Sigmoid colon (tissue), 7 donors: Measurements from ENCODE around the gene HDAC2. TPM values are rescaled to one million over a fixed set of nuclear protein-coding genes. Genes with fewer than 3 reads are reported as not detected.

ENCODE experiments used
- DNase-seq: peaks from one replicate; pipeline ENCODE4 v3.0.0-alpha.2; 2019
- H3K27ac ChIP-seq, 4 donors: fragments of 200-600 bp; sonication (generic); one replicate each; pipeline ENCODE4 v1.5.1; 2016 to 2019; ENCODE audit warnings: mild to moderate bottlenecking in 1 of 4
- H3K27me3 ChIP-seq, 3 donors: fragments of 200-600 bp; sonication (generic); one replicate each; pipeline ENCODE4 v1.5.1; 2019; ENCODE audit warnings: mild to moderate bottlenecking in 1 of 3
- H3K36me3 ChIP-seq, 4 donors: fragments of 200-600 bp; sonication (generic); one replicate each; pipeline ENCODE4 v1.5.1; 2016 to 2019
- H3K4me1 ChIP-seq, 4 donors: fragments of 200-600 bp; sonication (generic); one replicate each; pipeline ENCODE4 v1.5.1; 2017 to 2019
- H3K4me3 ChIP-seq, 4 donors: fragments of 200-600 bp; sonication (generic); one replicate each; pipeline ENCODE4 v1.5.1; 2017 to 2019; ENCODE audit warnings: mild to moderate bottlenecking in 2 of 4, moderate library complexity in 1 of 4
- H3K9me3 ChIP-seq, 4 donors: fragments of 200-600 bp in 3 of 4; sonication (generic) in 3 of 4; one replicate each; pipeline versions ENCODE4 v1.5.1 to v1.6.1; 2013 to 2019
- EP300 ChIP-seq, 4 donors: sonication (generic); formaldehyde crosslinking; IDR thresholded peaks; one replicate each; pipeline ENCODE4 v1.6.1; 2017; ENCODE audit warnings: antibody characterized with exemption in 4 of 4
- POLR2A ChIP-seq, 2 donors: fragments of 450-650 bp; IDR thresholded peaks; one replicate each; pipeline ENCODE4 v1.6.1; 2016; ENCODE audit warnings: antibody characterized with exemption in 2 of 2, mild to moderate bottlenecking in 2 of 2, moderate library complexity in 2 of 2
- POLR2AphosphoS5 ChIP-seq, 4 donors: sonication (generic); formaldehyde crosslinking; IDR thresholded peaks; one replicate each; pipeline ENCODE4 v1.6.1; 2017; ENCODE audit warnings: antibody characterized with exemption in 4 of 4
- WGBS, 2 donors: extraction: QIAGEN DNeasy Blood & Tissue Kit; methylation state at CpG; one replicate each; pipeline ENCODE4 v1.1.7; 2013; 5-methylcytosine and 5-hydroxymethylcytosine counted together
- intact Hi-C: fragments of 100-400 bp; cut with DNase I; formaldehyde crosslinking; loops from one replicate; pipeline ENCODE4 v1.15.1; 2023
- polyA plus RNA-seq, 3 donors: library from polyadenylated mRNA; stranded (reverse); fragments of 200-250 nt; gene quantifications; one replicate each; pipeline ENCODE4 v1.2.3, GENCODE V29; 2013
- total RNA-seq, 4 donors: library from RNA; depleted of rRNA; stranded (reverse); fragments of >200 nt; gene quantifications; one replicate each; pipeline ENCODE4 v1.1.0, GENCODE V29; 2016
- TF ChIP-seq, protein P1 (sequence below), 4 experiments: fragments of 450-650 bp in 3 of 4; fragments of 200-600 bp in 1 of 4; IDR thresholded peaks; one replicate each; pipeline ENCODE4 v1.5.1; 2016 to 2019; ENCODE audit warnings: antibody characterized with exemption in 4 of 4, mild to moderate bottlenecking in 3 of 4, moderate library complexity in 2 of 4
- donor health status: healthy with polysubstance abuse.
- donor health status: Bipolar disorder and iron deficiency.
- donor health status: healthy.

Gene HDAC2
- total and polyA plus RNA-seq, 7 donors: 44.4 to 71.7 (median 63.7) TPM

DNA sequence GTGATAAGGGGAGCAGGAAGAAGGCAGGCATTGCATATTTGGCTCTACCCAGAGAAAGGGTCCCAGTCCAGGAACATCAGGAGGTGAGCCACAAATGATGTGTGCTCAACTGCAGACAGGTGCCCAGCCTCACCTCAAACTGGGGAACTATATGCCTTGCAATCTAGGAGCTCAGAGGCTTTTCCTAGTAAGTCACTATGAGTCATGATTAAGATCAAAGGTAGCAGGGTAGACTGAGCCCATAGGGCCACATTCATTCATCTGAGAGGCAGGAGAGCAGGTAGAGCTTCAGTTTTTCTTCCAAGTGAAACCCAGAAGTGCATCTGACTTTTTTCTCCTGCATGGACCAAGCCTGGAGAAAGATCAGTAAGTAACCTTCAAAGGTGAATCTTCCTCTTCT is 82.5 kb downstream of the HDAC2 start:
- intact Hi-C loops: no loop called here

DNA sequence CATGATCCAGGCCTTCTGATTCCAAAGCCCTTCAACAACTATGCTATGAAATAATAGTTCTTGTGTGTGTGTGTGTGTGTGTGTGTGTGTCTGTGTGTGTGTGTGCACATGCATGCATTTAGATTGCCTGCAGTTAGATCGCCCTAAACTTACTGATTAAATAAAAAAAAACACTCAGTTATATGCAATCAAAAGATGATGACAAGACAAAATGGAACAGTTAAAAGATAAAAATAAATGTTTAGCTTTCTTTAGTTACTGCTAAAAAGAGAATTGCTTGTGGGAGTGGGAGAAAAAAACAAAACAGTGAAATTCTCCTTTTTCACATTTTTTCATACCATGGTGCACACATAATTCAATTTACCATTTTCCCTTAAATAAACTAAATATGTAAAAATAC is 84.4 kb downstream of the HDAC2 start:
- H3K27me3 ChIP-seq: no peaks in the 10 kb centered on the region
- WGBS, 2 donors: 90% methylated on average over 1 of the region's 1 CpG
- no peak overlapping the region for H3K27ac ChIP-seq
- TF ChIP-seq POLR2AphosphoS5 (IDR thresholded peaks at IDR 0.05) (no peak), EP300 (IDR thresholded peaks at IDR 0.05) (no peak), POLR2A (IDR thresholded peaks at IDR 0.05) (no peak)
- TF ChIP-seq, protein P1, sequence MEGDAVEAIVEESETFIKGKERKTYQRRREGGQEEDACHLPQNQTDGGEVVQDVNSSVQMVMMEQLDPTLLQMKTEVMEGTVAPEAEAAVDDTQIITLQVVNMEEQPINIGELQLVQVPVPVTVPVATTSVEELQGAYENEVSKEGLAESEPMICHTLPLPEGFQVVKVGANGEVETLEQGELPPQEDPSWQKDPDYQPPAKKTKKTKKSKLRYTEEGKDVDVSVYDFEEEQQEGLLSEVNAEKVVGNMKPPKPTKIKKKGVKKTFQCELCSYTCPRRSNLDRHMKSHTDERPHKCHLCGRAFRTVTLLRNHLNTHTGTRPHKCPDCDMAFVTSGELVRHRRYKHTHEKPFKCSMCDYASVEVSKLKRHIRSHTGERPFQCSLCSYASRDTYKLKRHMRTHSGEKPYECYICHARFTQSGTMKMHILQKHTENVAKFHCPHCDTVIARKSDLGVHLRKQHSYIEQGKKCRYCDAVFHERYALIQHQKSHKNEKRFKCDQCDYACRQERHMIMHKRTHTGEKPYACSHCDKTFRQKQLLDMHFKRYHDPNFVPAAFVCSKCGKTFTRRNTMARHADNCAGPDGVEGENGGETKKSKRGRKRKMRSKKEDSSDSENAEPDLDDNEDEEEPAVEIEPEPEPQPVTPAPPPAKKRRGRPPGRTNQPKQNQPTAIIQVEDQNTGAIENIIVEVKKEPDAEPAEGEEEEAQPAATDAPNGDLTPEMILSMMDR (IDR thresholded peaks at IDR 0.05): no peak
- H3K36me3 ChIP-seq: no peaks in the 10 kb centered on the region
- DNase-seq: no peak
- no peaks in the 10 kb centered on the region for H3K9me3 ChIP-seq
- H3K4me3 ChIP-seq: no peak overlapping the region
- peaks cover 0 to 11% (median 5%) of the 10 kb centered on the region in 4 donors for H3K4me1 ChIP-seq
- intact Hi-C loops: no loop called here

More for the DNA sequence above, 82.5 kb downstream of the HDAC2 start:
- Histone ChIP-seq H3K9me3 (peaks cover 0 to 7% (median 4%) of the 10 kb centered on the region in 4 donors), H3K27me3 (no peaks in the 10 kb centered on the region), H3K4me1 (no peaks in the 10 kb centered on the region), H3K27ac (no peak overlapping the region), H3K36me3 (no peaks in the 10 kb centered on the region), H3K4me3 (no peak overlapping the region)
- TF ChIP-seq, protein P1 (IDR thresholded peaks at IDR 0.05): no peak
- no peak for TF ChIP-seq EP300 (IDR thresholded peaks at IDR 0.05)
- no peak for TF ChIP-seq POLR2AphosphoS5 (IDR thresholded peaks at IDR 0.05)
- no peak for TF ChIP-seq POLR2A (IDR thresholded peaks at IDR 0.05)
- no peak for DNase-seq

- no peak for DNase-seq
- TF ChIP-seq, protein P1 (IDR thresholded peaks at IDR 0.05): no peak
- no peak for TF ChIP-seq POLR2A (IDR thresholded peaks at IDR 0.05)
- TF ChIP-seq POLR2AphosphoS5 (IDR thresholded peaks at IDR 0.05): no peak
- TF ChIP-seq EP300 (IDR thresholded peaks at IDR 0.05): no peak
- Histone ChIP-seq H3K4me3 (no peak overlapping the region), H3K36me3 (no peaks in the 10 kb centered on the region), H3K27ac (no peak overlapping the region), H3K9me3 (no peaks in the 10 kb centered on the region), H3K27me3 (no peaks in the 10 kb centered on the region), H3K4me1 (peaks cover 0 to 19% (median 9%) of the 10 kb centered on the region in 4 donors)
- intact Hi-C loops: no loop called here
- WGBS, 2 donors: 88 to 90% methylated on average over 2 of the region's 2 CpGs
Observed at GRCh38 chr6:113884011-113884410, 86.9 kb downstream of the HDAC2 start.

Other genes with a start within 250 kb of the HDAC2 start
- gene MARCKS, start 113.8 kb downstream of the HDAC2 start, total RNA-seq: 10 to 100 TPM; 43.1 to 67.1 (median 54.0) TPM
- 10 to 100 TPM; 30.0 to 64.3 (median 42.5) TPM for gene MARCKS, start 113.8 kb downstream of the HDAC2 start, polyA plus RNA-seq